ENCODE data around the gene EVC2. TPM values are rescaled to one million over a fixed set of nuclear protein-coding genes. Genes with fewer than 3 reads are reported as not detected.

The EVC2 gene
- total RNA-seq, 3 donors from 2014 or later: 16.0 to 19.5 (median 17.7) TPM

DNA sequence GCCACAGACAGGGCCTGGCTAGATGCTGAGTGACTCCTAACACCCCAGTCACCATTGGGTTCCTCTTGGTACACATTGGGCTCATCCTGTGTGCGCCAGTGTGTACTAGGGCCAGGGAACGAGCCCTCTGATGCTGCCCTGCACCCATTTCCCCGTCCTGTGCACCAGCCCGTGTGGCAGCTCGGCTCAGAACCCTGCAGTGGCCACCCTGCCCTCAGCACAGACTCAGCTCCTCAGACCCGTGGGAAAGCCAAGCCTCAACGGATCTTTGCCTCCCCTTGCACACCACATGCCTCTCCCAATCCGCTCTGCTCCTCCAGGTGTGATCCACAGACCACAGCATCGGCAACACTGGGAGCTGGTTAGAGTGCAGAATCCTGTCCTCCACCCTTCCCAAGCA, 41.2 kb upstream of the EVC2 start:
- Histone ChIP-seq H3K9me3 (no peaks in the 10 kb centered on the region), H3K27me3 (no peaks in the 10 kb centered on the region), H3K27ac (no peak overlapping the region), H3K4me1 (no peaks in the 10 kb centered on the region), H3K36me3 (no peaks in the 10 kb centered on the region), H3K4me3 (no peak overlapping the region)
- intact Hi-C loops (cut with DNase I; ENCODE audit: low total_unique reads): no loop called here
- TF ChIP-seq, protein P1, sequence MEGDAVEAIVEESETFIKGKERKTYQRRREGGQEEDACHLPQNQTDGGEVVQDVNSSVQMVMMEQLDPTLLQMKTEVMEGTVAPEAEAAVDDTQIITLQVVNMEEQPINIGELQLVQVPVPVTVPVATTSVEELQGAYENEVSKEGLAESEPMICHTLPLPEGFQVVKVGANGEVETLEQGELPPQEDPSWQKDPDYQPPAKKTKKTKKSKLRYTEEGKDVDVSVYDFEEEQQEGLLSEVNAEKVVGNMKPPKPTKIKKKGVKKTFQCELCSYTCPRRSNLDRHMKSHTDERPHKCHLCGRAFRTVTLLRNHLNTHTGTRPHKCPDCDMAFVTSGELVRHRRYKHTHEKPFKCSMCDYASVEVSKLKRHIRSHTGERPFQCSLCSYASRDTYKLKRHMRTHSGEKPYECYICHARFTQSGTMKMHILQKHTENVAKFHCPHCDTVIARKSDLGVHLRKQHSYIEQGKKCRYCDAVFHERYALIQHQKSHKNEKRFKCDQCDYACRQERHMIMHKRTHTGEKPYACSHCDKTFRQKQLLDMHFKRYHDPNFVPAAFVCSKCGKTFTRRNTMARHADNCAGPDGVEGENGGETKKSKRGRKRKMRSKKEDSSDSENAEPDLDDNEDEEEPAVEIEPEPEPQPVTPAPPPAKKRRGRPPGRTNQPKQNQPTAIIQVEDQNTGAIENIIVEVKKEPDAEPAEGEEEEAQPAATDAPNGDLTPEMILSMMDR (IDR thresholded peaks at IDR 0.05): no peak
- no peak for TF ChIP-seq POLR2AphosphoS5 (IDR thresholded peaks at IDR 0.05)
- no peak for DNase-seq (ENCODE audit: low spot score in 2 of 2)

DNA sequence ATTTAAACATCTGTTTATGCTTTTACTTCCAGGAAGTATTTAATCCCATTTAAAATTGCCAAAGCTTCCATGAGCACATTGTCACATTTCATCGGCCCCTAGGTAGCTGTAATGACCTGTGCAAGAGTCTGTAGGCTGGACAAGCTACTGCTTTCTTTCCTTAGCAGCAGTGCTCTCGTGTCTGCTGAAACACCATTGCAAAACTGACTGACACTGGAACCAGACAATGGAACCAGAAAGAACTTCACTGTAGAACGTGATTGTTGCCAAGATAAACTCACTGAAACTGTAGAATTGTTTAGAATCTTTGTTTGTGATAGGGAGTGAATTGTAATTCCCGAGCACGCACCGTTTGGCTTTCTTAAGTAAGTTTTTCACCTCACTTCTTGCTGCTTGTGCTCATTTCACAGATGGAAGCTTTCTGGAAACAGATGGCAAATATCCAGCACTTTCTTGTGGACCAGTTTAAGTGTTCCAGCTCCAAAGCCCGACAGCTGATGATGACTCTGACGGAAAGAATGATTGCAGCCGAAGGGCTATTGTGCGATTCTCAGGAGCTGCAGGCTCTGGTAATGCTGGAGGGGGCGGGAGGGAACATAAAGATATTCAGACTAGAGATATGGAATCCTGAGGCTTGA, 39.5 kb upstream of the EVC2 start:
- H3K4me3 ChIP-seq: no peak overlapping the region
- no peaks in the 10 kb centered on the region for H3K27me3 ChIP-seq
- peak overlapping the region in 1 of 2 donors; percentile 84 for H3K27ac ChIP-seq
- H3K9me3 ChIP-seq: no peaks in the 10 kb centered on the region
- DNase-seq (ENCODE audit: low spot score in 2 of 2): no peak
- intact Hi-C loops (cut with DNase I; ENCODE audit: low total_unique reads): no loop called here
- H3K4me1 ChIP-seq: no peaks in the 10 kb centered on the region
- H3K36me3 ChIP-seq: no peaks in the 10 kb centered on the region
- TF ChIP-seq POLR2A (IDR thresholded peaks at IDR 0.05) (no peak), POLR2AphosphoS5 (IDR thresholded peaks at IDR 0.05) (peak in 1 of 3 donors; percentile 3)

DNA sequence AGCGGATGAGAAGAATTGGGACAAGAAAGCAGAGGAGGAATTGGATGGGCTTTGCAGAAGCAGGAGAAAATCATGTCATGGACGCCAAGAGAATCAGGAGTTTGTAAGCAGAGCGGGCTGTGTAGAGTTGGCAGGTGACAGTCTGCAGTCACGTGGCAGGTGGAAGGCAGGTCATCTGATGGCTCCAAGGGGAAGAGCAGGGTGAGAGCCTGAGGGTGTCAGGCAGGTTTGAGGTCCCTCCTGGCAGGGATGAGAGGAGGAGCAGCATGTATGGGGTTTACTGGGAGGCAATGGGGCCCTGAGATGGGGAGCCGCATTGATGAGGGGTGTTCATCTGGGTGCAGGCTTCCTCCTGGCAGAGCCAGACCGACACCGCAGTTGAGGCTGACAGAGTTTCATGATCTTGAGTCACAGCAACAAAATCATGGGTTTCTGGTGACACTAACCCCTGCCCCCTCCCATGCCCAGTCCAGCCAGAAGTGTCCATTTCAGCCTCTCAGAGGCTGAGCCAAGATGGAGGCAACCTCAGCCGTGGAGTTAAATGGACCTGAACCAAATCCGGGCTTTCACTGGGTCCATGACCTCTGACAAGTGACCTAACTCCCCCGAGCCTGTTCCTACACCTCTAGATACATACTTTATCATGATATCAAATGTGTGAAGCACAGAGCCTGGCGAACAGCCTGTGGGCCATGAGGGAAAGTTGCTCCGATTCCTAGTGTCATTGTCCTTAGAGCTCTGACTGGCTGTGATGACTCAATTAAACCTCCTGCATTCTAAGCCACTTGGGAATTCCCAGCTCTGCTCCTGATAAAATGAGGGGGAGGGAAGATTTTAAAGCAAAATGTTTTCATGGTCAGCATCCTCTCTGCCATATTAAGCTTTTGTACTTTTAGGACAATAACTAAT, 38.7 kb upstream of the EVC2 start:
- Histone ChIP-seq H3K36me3 (no peaks in the 10 kb centered on the region), H3K9me3 (no peaks in the 10 kb centered on the region), H3K27ac (peak overlapping the region in 1 of 2 donors; percentile 84), H3K4me3 (no peak overlapping the region), H3K27me3 (no peaks in the 10 kb centered on the region), H3K4me1 (no peaks in the 10 kb centered on the region)
- TF ChIP-seq POLR2A (IDR thresholded peaks at IDR 0.05) (no peak), POLR2AphosphoS5 (IDR thresholded peaks at IDR 0.05) (no peak)
- TF ChIP-seq, protein P1 (IDR thresholded peaks at IDR 0.05): no peak
- intact Hi-C loops (cut with DNase I; ENCODE audit: low total_unique reads): no loop called here
- DNase-seq (ENCODE audit: low spot score in 2 of 2): no peak

DNA sequence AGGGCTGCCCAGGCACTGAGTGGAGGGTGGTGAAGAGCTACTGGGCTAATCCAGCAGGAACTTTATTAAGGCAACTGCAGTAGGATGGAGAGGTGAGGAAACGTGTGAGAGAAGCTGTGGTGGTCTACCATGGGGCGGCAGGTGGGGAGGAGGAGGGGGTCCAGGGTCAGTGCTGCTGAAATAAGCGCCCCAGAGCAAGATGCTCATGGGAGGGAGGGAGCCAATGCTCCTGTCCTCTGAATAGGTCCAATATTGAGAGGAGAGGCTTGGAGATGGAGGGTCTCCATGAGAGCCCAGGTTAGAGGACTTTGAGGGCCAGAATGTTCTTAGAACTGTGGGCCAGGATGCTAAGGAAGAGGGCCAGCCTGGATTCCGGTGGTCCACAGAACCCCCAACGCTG, 37.9 kb upstream of the EVC2 start:
- TF ChIP-seq, protein P1 (IDR thresholded peaks at IDR 0.05): no peak
- TF ChIP-seq POLR2AphosphoS5 (IDR thresholded peaks at IDR 0.05) (no peak), POLR2A (IDR thresholded peaks at IDR 0.05) (no peak)
- Histone ChIP-seq H3K4me1 (no peaks in the 10 kb centered on the region), H3K4me3 (no peak overlapping the region), H3K9me3 (no peaks in the 10 kb centered on the region), H3K27me3 (no peaks in the 10 kb centered on the region), H3K27ac (no peak overlapping the region), H3K36me3 (no peaks in the 10 kb centered on the region)
- DNase-seq (ENCODE audit: low spot score in 2 of 2): no peak
- intact Hi-C loops (cut with DNase I; ENCODE audit: low total_unique reads): no loop called here

DNA sequence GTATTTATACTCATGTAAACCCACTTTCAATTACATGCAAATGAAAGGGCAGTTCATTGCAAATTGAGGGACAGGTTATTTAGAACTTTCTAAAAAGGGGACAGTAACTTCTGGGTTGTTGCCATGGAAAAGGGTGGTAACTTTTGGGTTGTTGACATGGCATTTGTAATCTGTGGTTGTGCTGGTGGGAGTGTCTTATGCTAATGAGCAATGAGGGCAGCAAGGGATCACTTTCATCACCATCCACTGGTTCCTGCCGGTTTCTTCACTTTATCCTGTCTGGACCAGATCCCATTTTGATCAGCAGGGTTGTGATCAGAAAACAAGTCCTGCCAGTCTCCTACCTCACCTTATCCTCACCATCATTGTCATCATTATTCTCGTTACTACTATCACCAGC, 34.6 kb upstream of the EVC2 start:
- H3K4me3 ChIP-seq: no peak overlapping the region
- TF ChIP-seq POLR2A (IDR thresholded peaks at IDR 0.05) (no peak), POLR2AphosphoS5 (IDR thresholded peaks at IDR 0.05) (no peak)
- TF ChIP-seq, protein P1 (IDR thresholded peaks at IDR 0.05): no peak
- no peaks in the 10 kb centered on the region for H3K9me3 ChIP-seq
- no peak overlapping the region for H3K27ac ChIP-seq
- no peaks in the 10 kb centered on the region for H3K27me3 ChIP-seq
- intact Hi-C loops (cut with DNase I; ENCODE audit: low total_unique reads): no loop called here
- H3K36me3 ChIP-seq: no peaks in the 10 kb centered on the region
- H3K4me1 ChIP-seq: no peaks in the 10 kb centered on the region
- no peak for DNase-seq (ENCODE audit: low spot score in 2 of 2)
